GM23248 (cell line): Measurements from ENCODE around the gene CASKIN1. TPM values are rescaled to one million over a fixed set of nuclear protein-coding genes. Genes with fewer than 3 reads are reported as not detected.

ENCODE experiments used
- DNase-seq: peaks from one replicate; pipeline ENCODE4 v3.0.0-alpha.2; 2015
- H2AFZ ChIP-seq: fragments of 200-600 bp; sonication (generic); 2 replicates; pipeline ENCODE4 v1.6.1; 2016; ENCODE audit warnings: antibody characterized with exemption
- H3F3A ChIP-seq: fragments of 200-600 bp; sonication (generic); 2 replicates; pipeline ENCODE4 v1.6.1; 2016; ENCODE audit warnings: mild to moderate bottlenecking, antibody characterized with exemption, mixed run types; ENCODE audit not compliant: insufficient read depth
- H3K27ac ChIP-seq: fragments of 200-600 bp; sonication (generic); 2 replicates; pipeline ENCODE4 v1.5.1; 2016; ENCODE audit warnings: mild to moderate bottlenecking
- H3K27me3 ChIP-seq: fragments of 200-600 bp; sonication (generic); replicated peaks from 2 replicates; pipeline ENCODE4 v1.6.1; 2016; ENCODE audit warnings: mild to moderate bottlenecking; ENCODE audit not compliant: insufficient read depth
- H3K36me3 ChIP-seq: fragments of 200-600 bp; sonication (generic); 2 replicates; pipeline ENCODE4 v1.6.1; 2016; ENCODE audit warnings: low read depth, mild to moderate bottlenecking
- H3K4me1 ChIP-seq: fragments of 200-600 bp; sonication (generic); 2 replicates; pipeline ENCODE4 v1.6.1; 2016; ENCODE audit warnings: mild to moderate bottlenecking; ENCODE audit not compliant: insufficient read depth
- H3K4me2 ChIP-seq: fragments of 200-600 bp; sonication (generic); one replicate; pipeline ENCODE4 v1.6.1; 2016; ENCODE audit warnings: mild to moderate bottlenecking; ENCODE audit not compliant: unreplicated experiment
- H3K4me3 ChIP-seq: fragments of 200-600 bp; sonication (generic); 2 replicates; pipeline ENCODE4 v1.5.1; 2016; ENCODE audit warnings: mild to moderate bottlenecking
- H3K79me2 ChIP-seq: fragments of 200-600 bp; sonication (generic); 2 replicates; pipeline ENCODE4 v1.6.1; 2016; ENCODE audit warnings: mild to moderate bottlenecking; ENCODE audit not compliant: insufficient read depth
- H3K9ac ChIP-seq: fragments of 200-600 bp; sonication (generic); 2 replicates; pipeline ENCODE4 v1.6.1; 2016; ENCODE audit warnings: mild to moderate bottlenecking
- H3K9me2 ChIP-seq: fragments of 200-600 bp; sonication (generic); 2 replicates; pipeline ENCODE4 v1.6.1; 2016; ENCODE audit warnings: mixed run types, mild to moderate bottlenecking, moderate library complexity; ENCODE audit not compliant: insufficient read depth
- H3K9me3 ChIP-seq: fragments of 200-600 bp; sonication (generic); one replicate; pipeline ENCODE4 v1.6.1; 2017; ENCODE audit warnings: low read depth
- H4K20me1 ChIP-seq: fragments of 200-600 bp; sonication (generic); 2 replicates; pipeline ENCODE4 v1.6.0; 2016; ENCODE audit not compliant: insufficient read depth
- EZH2 ChIP-seq: fragments of 200-600 bp; sonication (generic); IDR thresholded peaks from 2 replicates; pipeline ENCODE4 v1.6.1; 2018; ENCODE audit warnings: antibody characterized with exemption, mild to moderate bottlenecking; ENCODE audit not compliant: insufficient read depth, poor library complexity, severe bottlenecking
- EZH2phosphoT487 ChIP-seq: fragments of 200-600 bp; sonication (generic); IDR thresholded peaks from 2 replicates; pipeline ENCODE4 v1.6.1; 2018; ENCODE audit warnings: antibody characterized with exemption, moderate library complexity, mild to moderate bottlenecking, low read depth; ENCODE audit not compliant: insufficient read depth
- WGBS, 2 experiments: methylation state at CpG; one replicate each; pipeline ENCODE4 v1.1.6; 2015 to 2017; ENCODE audit warnings: low lambda C conversion rate in 2 of 2, low coverage in 1 of 2; ENCODE audit errors: missing lambda C conversion rate in 2 of 2; 5-methylcytosine and 5-hydroxymethylcytosine counted together
- in situ Hi-C: fragments of 300-500 bp; cut with MboI; formaldehyde crosslinking; loops from 2 replicates; pipeline ENCODE4 v1.15.0; 2020
- polyA plus RNA-seq: library from polyadenylated mRNA; unstranded; fragments of >200 nt; fragmentation: Nextera tagmentation; extraction: Ambion mirVana; gene quantifications from 2 replicates; pipeline ENCODE4 v1.2.1, GENCODE V29; 2016
- total RNA-seq: library from RNA; depleted of rRNA; stranded (reverse); fragments of >200 nt; shearing (Covaris generic); gene quantifications from 2 replicates; pipeline ENCODE4 v1.2.3, GENCODE V29; 2014

Gene CASKIN1
- total and polyA plus RNA-seq, 2 experiments from 2014 or later = not detected

- H3K4me2 ChIP-seq = no peak overlapping the region
- H3K4me3 ChIP-seq = no peak overlapping the region
- peaks cover 40% of the 10 kb centered on the region for H3K79me2 ChIP-seq
- no peaks in the 10 kb centered on the region for H3K9me2 ChIP-seq
- in situ Hi-C loops = no loop called here
- no peaks in the 10 kb centered on the region for H3K27me3 ChIP-seq
- H3K27ac ChIP-seq = no peak overlapping the region
- DNase-seq = no peak
- no peaks in the 10 kb centered on the region for H3K36me3 ChIP-seq
- H4K20me1 ChIP-seq = no peaks in the 10 kb centered on the region
- H2AFZ ChIP-seq = no peak overlapping the region
- 83 to 86% methylated on average over 29 of the region's 29 CpGs for WGBS, 2 experiments
- H3F3A ChIP-seq = no peaks in the 10 kb centered on the region
- no peak for TF ChIP-seq EZH2
- TF ChIP-seq EZH2phosphoT487 = no peak
- H3K9ac ChIP-seq = no peak overlapping the region
- H3K9me3 ChIP-seq = no peaks in the 10 kb centered on the region
- H3K4me1 ChIP-seq = peaks cover 14% of the 10 kb centered on the region
Observed at GRCh38 chr16:2209258-2210008, 13.0 kb upstream of the CASKIN1 start.

- WGBS, 2 experiments = 93 to 95% methylated on average over 8 to 9 of the region's 9 CpGs
- TF ChIP-seq EZH2 (no peak), EZH2phosphoT487 (no peak)
- in situ Hi-C loops = no loop called here
Observed at GRCh38 chr16:2208772-2209171, 12.4 kb upstream of the CASKIN1 start.

GRCh38 chr16:2208308-2208707 lies 11.9 kb upstream of the CASKIN1 start:
- H3K9me2 ChIP-seq = no peaks in the 10 kb centered on the region
- no peak overlapping the region for H3K4me3 ChIP-seq
- H3F3A ChIP-seq = no peaks in the 10 kb centered on the region
- no peak for DNase-seq
- H3K4me1 ChIP-seq = peaks cover 11% of the 10 kb centered on the region
- H3K9me3 ChIP-seq = no peaks in the 10 kb centered on the region
- peaks cover 34% of the 10 kb centered on the region for H3K79me2 ChIP-seq
- H3K9ac ChIP-seq = no peak overlapping the region
- no peaks in the 10 kb centered on the region for H3K27me3 ChIP-seq
- no peak overlapping the region for H2AFZ ChIP-seq
- TF ChIP-seq EZH2 = no peak
- no peak for TF ChIP-seq EZH2phosphoT487
- WGBS, 2 experiments = 83% methylated on average over 15 to 23 of the region's 23 CpGs
- H3K27ac ChIP-seq = no peak overlapping the region
- H3K4me2 ChIP-seq = no peak overlapping the region
- no peaks in the 10 kb centered on the region for H4K20me1 ChIP-seq
- no peaks in the 10 kb centered on the region for H3K36me3 ChIP-seq
- in situ Hi-C loops = no loop called here

More at GRCh38 chr16:2208772-2209171, 12.4 kb upstream of the CASKIN1 start:
- Histone ChIP-seq H3K4me2 (no peak overlapping the region), H3K36me3 (no peaks in the 10 kb centered on the region), H4K20me1 (no peaks in the 10 kb centered on the region), H3F3A (no peaks in the 10 kb centered on the region), H2AFZ (no peak overlapping the region), H3K4me3 (no peak overlapping the region), H3K27ac (no peak overlapping the region), H3K9me2 (no peaks in the 10 kb centered on the region), H3K9me3 (no peaks in the 10 kb centered on the region), H3K79me2 (peaks cover 39% of the 10 kb centered on the region), H3K27me3 (no peaks in the 10 kb centered on the region), H3K4me1 (peaks cover 14% of the 10 kb centered on the region), H3K9ac (no peak overlapping the region)
- DNase-seq = no peak

DNA sequence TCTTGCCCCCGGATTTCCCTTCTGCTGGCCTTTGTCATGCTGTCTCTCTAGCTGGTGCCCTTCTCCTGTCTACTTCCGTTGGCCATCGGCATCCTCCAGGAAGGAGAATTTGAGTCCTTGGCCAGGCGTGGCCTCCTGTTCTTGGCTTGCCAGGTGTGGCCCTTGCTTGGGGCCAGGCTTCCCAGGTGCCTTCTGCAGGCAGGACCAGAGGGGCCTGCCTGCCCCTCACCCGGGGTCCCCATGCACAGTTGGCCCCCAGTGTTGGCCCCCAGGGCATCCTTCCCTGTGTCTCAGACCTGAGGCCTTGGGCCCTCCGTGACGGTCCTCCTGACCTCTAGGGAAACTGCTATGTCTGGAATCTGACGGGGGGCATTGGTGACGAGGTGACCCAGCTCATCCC lies 11.5 kb upstream of the CASKIN1 start:
- Histone ChIP-seq H3K4me2 (no peak overlapping the region), H3K9ac (no peak overlapping the region), H3K79me2 (peaks cover 30% of the 10 kb centered on the region), H4K20me1 (no peaks in the 10 kb centered on the region), H2AFZ (no peak overlapping the region), H3K9me3 (no peaks in the 10 kb centered on the region), H3K27me3 (no peaks in the 10 kb centered on the region), H3K36me3 (no peaks in the 10 kb centered on the region), H3K4me3 (no peak overlapping the region), H3K4me1 (peaks cover 7% of the 10 kb centered on the region), H3F3A (no peaks in the 10 kb centered on the region), H3K9me2 (no peaks in the 10 kb centered on the region), H3K27ac (no peak overlapping the region)
- in situ Hi-C loops = no loop called here
- 88 to 91% methylated on average over 6 to 9 of the region's 9 CpGs for WGBS, 2 experiments
- TF ChIP-seq EZH2 (no peak), EZH2phosphoT487 (no peak)
- DNase-seq = no peak
